Measurements from ENCODE around the gene DRC7. TPM values are rescaled to one million over a fixed set of nuclear protein-coding genes. Genes with fewer than 3 reads are reported as not detected.

DRC7 gene
- polyA plus RNA-seq, 1 of the 3 experiments (the other 2 are of a cell fraction) = 0.58 TPM

DNA sequence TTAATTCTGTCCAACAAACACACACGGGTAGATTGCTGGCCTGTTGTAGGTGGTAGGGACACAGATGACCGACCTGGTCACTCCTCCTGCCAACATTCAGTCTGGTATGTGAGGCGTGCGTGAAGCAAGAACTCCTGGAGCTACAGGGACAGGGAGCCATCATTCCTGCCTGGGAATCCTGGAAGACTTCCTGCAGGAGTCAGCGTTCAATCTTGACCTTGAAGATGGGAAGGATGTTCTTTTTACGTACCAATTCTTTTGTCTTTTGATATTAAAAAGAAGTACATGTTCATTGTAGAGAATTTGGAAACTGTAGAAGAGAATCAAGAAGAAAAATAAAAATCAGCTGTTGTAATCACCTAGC lies 30.0 kb upstream of the DRC7 start:
- H3K79me2 ChIP-seq (ENCODE audit: insufficient read depth) = no peaks in the 10 kb centered on the region
- 92% methylated on average over 6 of the region's 6 CpGs for WGBS (ENCODE audit: low lambda C conversion rate)
- no peak for DNase-seq
- H3K36me3 ChIP-seq (replicated peaks in 1 of 2; ENCODE audit: control insufficient read depth in 1 of 2, insufficient read depth in 2 of 2, low read length in 1 of 2) = no peaks in the 10 kb centered on the region
- no peaks in the 10 kb centered on the region for H4K20me1 ChIP-seq (ENCODE audit: insufficient read depth)
- peaks cover 0 to 11% of the 10 kb centered on the region in 2 experiments; a peak in 1 of 4 replicates for H3K4me1 ChIP-seq (ENCODE audit: control insufficient read depth in 1 of 2, insufficient read depth in 2 of 2, low read depth in 1 of 2, low read length in 1 of 2)
- H3K27ac ChIP-seq (ENCODE audit: low read depth in 2 of 2, low read length in 1 of 2) = no peak overlapping the region
- no peak overlapping the region for H3K4me2 ChIP-seq
- ChIA-PET POLR2A (no interaction called here), CTCF (interaction anchor here (0.9 to 2.8 kb wide), 8 partner anchors 10 to 183 kb away, joined by 3 to 17 read pairs (median 5); no protein-coding TSS in a partner anchor)
- TF ChIP-seq RAD21 (IDR thresholded peaks at IDR 0.05; ENCODE audit: low read length) (no peak), SIN3A (IDR thresholded peaks at IDR 0.05; ENCODE audit: borderline replicate concordance, low read depth, low read length) (no peak), GATA2 (CRISPR knock-in tag; IDR thresholded peaks at IDR 0.05) (no peak), NFIC (IDR thresholded peaks at IDR 0.05; ENCODE audit: borderline replicate concordance) (no peak)
- no peak overlapping the region for H3K4me3 ChIP-seq (ENCODE audit: low read depth in 2 of 2, low read length in 1 of 2)
- no peak overlapping the region for H2AFZ ChIP-seq (ENCODE audit: low read depth)
- no peaks in the 10 kb centered on the region for H3K27me3 ChIP-seq (ENCODE audit: insufficient read depth)
- H3F3A ChIP-seq (replicated peaks; ENCODE audit: insufficient read depth) = no peaks in the 10 kb centered on the region
- no peaks in the 10 kb centered on the region for H3K9me3 ChIP-seq
- no peaks in the 10 kb centered on the region for H3K9me2 ChIP-seq
- H3K9ac ChIP-seq = no peak overlapping the region

DNA sequence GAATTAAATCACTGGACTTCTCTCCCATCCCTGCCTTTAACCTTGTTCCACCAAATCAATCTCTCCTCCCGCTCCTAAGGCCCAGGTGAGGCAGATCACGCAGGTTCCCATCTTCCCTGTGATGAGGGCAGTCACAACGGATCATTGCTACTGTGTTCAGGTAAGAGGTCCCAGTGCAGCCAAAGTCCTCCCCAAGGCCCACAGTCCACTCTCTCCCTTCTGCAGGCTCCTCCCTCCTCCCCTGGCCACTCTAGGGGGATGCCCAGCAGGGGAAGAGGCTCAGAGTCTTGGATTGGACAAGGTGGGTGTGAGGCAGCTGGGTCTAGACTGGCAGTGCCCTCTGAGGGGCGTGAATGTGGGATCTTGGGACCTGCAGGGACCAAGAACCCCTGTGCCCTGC lies 29.1 kb upstream of the DRC7 start:
- Histone ChIP-seq H2AFZ (ENCODE audit: low read depth) (no peak overlapping the region), H3K27me3 (ENCODE audit: insufficient read depth) (no peaks in the 10 kb centered on the region), H3K4me2 (no peak overlapping the region), H3F3A (replicated peaks; ENCODE audit: insufficient read depth) (no peaks in the 10 kb centered on the region), H4K20me1 (ENCODE audit: insufficient read depth) (no peaks in the 10 kb centered on the region), H3K36me3 (replicated peaks in 1 of 2; ENCODE audit: control insufficient read depth in 1 of 2, insufficient read depth in 2 of 2, low read length in 1 of 2) (no peaks in the 10 kb centered on the region), H3K79me2 (ENCODE audit: insufficient read depth) (no peaks in the 10 kb centered on the region), H3K9me2 (no peaks in the 10 kb centered on the region), H3K4me1 (ENCODE audit: control insufficient read depth in 1 of 2, insufficient read depth in 2 of 2, low read depth in 1 of 2, low read length in 1 of 2) (peaks cover 0 to 11% of the 10 kb centered on the region in 2 experiments; a peak in 1 of 4 replicates), H3K9ac (no peak overlapping the region), H3K9me3 (no peaks in the 10 kb centered on the region), H3K27ac (ENCODE audit: low read depth in 2 of 2, low read length in 1 of 2) (no peak overlapping the region), H3K4me3 (ENCODE audit: low read depth in 2 of 2, low read length in 1 of 2) (no peak overlapping the region)
- 89% methylated on average over 3 of the region's 4 CpGs for WGBS (ENCODE audit: low lambda C conversion rate)
- no peak for DNase-seq
- POLR2A ChIA-PET = no interaction called here
- CTCF ChIA-PET = interaction anchor here (1.0 to 1.8 kb wide), 4 partner anchors 12 to 74 kb away, joined by 3 to 6 read pairs (median 5); no protein-coding TSS in a partner anchor
- TF ChIP-seq TAF1 (IDR thresholded peaks at IDR 0.05; ENCODE audit: borderline replicate concordance, low read depth, low read length) = no peak
- TF ChIP-seq, protein P1, sequence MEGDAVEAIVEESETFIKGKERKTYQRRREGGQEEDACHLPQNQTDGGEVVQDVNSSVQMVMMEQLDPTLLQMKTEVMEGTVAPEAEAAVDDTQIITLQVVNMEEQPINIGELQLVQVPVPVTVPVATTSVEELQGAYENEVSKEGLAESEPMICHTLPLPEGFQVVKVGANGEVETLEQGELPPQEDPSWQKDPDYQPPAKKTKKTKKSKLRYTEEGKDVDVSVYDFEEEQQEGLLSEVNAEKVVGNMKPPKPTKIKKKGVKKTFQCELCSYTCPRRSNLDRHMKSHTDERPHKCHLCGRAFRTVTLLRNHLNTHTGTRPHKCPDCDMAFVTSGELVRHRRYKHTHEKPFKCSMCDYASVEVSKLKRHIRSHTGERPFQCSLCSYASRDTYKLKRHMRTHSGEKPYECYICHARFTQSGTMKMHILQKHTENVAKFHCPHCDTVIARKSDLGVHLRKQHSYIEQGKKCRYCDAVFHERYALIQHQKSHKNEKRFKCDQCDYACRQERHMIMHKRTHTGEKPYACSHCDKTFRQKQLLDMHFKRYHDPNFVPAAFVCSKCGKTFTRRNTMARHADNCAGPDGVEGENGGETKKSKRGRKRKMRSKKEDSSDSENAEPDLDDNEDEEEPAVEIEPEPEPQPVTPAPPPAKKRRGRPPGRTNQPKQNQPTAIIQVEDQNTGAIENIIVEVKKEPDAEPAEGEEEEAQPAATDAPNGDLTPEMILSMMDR (IDR thresholded peaks at IDR 0.05) = no peak
- TF ChIP-seq ELF1 (IDR thresholded peaks at IDR 0.05) = no peak
- TF ChIP-seq GABPA (IDR thresholded peaks at IDR 0.05; ENCODE audit: low read depth) = no peak
- TF ChIP-seq NRF1 (IDR thresholded peaks at IDR 0.05; ENCODE audit: low read depth, low read length) = no peak
- no peak for TF ChIP-seq SMC3 (IDR thresholded peaks at IDR 0.05; ENCODE audit: low read depth, low read length)
- TF ChIP-seq JUND (IDR thresholded peaks at IDR 0.05) = no peak
- TF ChIP-seq, protein P2, sequence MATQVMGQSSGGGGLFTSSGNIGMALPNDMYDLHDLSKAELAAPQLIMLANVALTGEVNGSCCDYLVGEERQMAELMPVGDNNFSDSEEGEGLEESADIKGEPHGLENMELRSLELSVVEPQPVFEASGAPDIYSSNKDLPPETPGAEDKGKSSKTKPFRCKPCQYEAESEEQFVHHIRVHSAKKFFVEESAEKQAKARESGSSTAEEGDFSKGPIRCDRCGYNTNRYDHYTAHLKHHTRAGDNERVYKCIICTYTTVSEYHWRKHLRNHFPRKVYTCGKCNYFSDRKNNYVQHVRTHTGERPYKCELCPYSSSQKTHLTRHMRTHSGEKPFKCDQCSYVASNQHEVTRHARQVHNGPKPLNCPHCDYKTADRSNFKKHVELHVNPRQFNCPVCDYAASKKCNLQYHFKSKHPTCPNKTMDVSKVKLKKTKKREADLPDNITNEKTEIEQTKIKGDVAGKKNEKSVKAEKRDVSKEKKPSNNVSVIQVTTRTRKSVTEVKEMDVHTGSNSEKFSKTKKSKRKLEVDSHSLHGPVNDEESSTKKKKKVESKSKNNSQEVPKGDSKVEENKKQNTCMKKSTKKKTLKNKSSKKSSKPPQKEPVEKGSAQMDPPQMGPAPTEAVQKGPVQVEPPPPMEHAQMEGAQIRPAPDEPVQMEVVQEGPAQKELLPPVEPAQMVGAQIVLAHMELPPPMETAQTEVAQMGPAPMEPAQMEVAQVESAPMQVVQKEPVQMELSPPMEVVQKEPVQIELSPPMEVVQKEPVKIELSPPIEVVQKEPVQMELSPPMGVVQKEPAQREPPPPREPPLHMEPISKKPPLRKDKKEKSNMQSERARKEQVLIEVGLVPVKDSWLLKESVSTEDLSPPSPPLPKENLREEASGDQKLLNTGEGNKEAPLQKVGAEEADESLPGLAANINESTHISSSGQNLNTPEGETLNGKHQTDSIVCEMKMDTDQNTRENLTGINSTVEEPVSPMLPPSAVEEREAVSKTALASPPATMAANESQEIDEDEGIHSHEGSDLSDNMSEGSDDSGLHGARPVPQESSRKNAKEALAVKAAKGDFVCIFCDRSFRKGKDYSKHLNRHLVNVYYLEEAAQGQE (IDR thresholded peaks at IDR 0.05; ENCODE audit: low read depth, low read length) = no peak
- no peak for TF ChIP-seq POLR2AphosphoS5 (IDR thresholded peaks at IDR 0.05; ENCODE audit: low read depth, low read length)
- TF ChIP-seq FOSL2 (IDR thresholded peaks at IDR 0.05; ENCODE audit: borderline replicate concordance, low read depth) = no peak
- no peak for TF ChIP-seq YY1 (IDR thresholded peaks at IDR 0.05; ENCODE audit: low read depth)
- no peak for TF ChIP-seq FOXM1 (IDR thresholded peaks at IDR 0.05; ENCODE audit: low read depth)
- TF ChIP-seq SIN3A (IDR thresholded peaks at IDR 0.05; ENCODE audit: borderline replicate concordance, low read depth, low read length) = no peak
- TF ChIP-seq FOXJ3 (CRISPR knock-in tag; IDR thresholded peaks at IDR 0.05) = no peak
- TF ChIP-seq CHD2 (IDR thresholded peaks at IDR 0.05; ENCODE audit: low read length, partially characterized antibody) = no peak
- TF ChIP-seq RFX5 (IDR thresholded peaks at IDR 0.05; ENCODE audit: low read length) = no peak
- no peak for TF ChIP-seq MEF2A (IDR thresholded peaks at IDR 0.05; ENCODE audit: borderline replicate concordance, low read depth)
- no peak for TF ChIP-seq EP300 (IDR thresholded peaks at IDR 0.05; ENCODE audit: borderline replicate concordance in 1 of 2, low read depth in 1 of 2, low read length in 1 of 2)
- no peak for TF ChIP-seq EZH2phosphoT487 (IDR thresholded peaks at IDR 0.05; ENCODE audit: borderline replicate concordance, low read depth)
- no peak for TF ChIP-seq RXRA (IDR thresholded peaks at IDR 0.05; ENCODE audit: borderline replicate concordance, low read depth)
